ENCODE measurements around the gene FXYD7. TPM values are rescaled to one million over a fixed set of nuclear protein-coding genes. Genes with fewer than 3 reads are reported as not detected.

The FXYD7 gene
- total RNA-seq, 1 donor from 2014 or later = 0.61 TPM

DNA sequence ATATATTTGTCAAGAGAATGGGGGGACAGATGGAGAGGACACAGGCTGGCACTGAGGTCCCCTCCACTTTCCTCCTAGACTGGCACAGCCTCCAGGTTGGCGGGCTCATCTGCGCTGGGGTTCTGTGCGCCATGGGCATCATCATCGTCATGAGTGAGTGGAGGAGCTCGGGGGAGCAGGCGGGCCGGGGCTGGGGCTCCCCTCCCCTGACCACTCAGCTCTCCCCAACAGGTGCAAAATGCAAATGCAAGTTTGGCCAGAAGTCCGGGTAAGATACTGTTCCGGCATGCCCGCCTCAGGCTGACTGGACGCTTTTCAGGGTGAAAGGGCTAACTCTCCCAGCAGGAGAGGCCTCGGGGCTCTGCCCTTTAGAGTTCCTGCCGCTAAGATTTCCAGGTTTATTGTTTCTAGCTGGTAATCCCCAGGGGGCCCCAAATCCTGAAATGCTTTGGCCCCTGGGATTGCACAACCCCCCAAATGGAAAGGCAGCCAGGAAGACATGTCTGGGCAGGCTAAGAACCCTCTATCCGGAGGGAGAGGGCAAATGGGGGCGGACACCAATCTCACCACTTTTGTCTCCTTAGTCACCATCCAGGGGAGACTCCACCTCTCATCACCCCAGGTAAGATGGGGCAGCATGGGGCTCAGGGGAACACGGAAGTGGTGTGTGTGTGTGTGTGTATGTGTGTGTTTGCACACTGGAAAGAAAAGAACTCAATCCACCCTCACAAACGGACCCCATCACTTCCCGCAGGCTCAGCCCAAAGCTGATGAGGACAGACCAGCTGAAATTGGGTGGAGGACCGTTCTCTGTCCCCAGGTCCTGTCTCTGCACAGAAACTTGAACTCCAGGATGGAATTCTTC lies 20.1 kb upstream of the FXYD7 start:
- no peak for TF ChIP-seq CTCF (IDR thresholded peaks at IDR 0.05)
- intact Hi-C loops (cut with DNase I) = no loop called here
- H3K27me3 ChIP-seq = no peaks in the 10 kb centered on the region
- no peak overlapping the region for H3K27ac ChIP-seq
- peaks cover 3% of the 10 kb centered on the region for H3K36me3 ChIP-seq
- H3K9me3 ChIP-seq = no peaks in the 10 kb centered on the region
- no peak overlapping the region for H3K4me3 ChIP-seq
- DNase-seq (no peak), ATAC-seq (no peak)
- H3K4me1 ChIP-seq = peaks cover 32% of the 10 kb centered on the region

DNA sequence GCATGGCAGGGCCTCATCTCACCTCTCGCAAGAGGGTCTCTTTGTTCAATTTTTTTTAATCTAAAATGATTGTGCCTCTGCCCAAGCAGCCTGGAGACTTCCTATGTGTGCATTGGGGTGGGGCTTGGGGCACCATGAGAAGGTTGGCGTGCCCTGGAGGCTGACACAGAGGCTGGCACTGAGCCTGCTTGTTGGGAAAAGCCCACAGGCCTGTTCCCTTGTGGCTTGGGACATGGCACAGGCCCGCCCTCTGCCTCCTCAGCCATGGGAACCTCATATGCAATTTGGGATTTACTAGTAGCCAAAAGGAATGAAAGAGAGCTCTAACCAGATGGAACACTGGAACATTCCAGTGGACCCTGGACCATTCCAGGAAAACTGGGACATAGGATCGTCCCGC lies 19.5 kb upstream of the FXYD7 start:
- peak; percentile 22 for ATAC-seq
- Histone ChIP-seq H3K27me3 (no peaks in the 10 kb centered on the region), H3K36me3 (peaks cover 3% of the 10 kb centered on the region), H3K9me3 (no peaks in the 10 kb centered on the region), H3K4me3 (peak overlapping the region; percentile 62), H3K4me1 (peaks cover 32% of the 10 kb centered on the region), H3K27ac (peak overlapping the region; percentile 85)
- intact Hi-C loops (cut with DNase I) = no loop called here
- DNase-seq = no peak
- no peak for TF ChIP-seq CTCF (IDR thresholded peaks at IDR 0.05)

- Histone ChIP-seq H3K27ac (peak overlapping the region; percentile 85), H3K27me3 (no peaks in the 10 kb centered on the region), H3K4me3 (peak overlapping the region; percentile 62), H3K4me1 (peaks cover 30% of the 10 kb centered on the region), H3K9me3 (no peaks in the 10 kb centered on the region), H3K36me3 (peaks cover 3% of the 10 kb centered on the region)
- DNase-seq = peak; percentile 96
- no peak for TF ChIP-seq CTCF (IDR thresholded peaks at IDR 0.05)
- peak; percentile 92 for ATAC-seq
- intact Hi-C loops (cut with DNase I) = no loop called here
Observed at GRCh38 chr19:35124098-35125060, 18.7 kb upstream of the FXYD7 start.

- peaks cover 3% of the 10 kb centered on the region for H3K36me3 ChIP-seq
- ATAC-seq (no peak), DNase-seq (no peak)
- no peaks in the 10 kb centered on the region for H3K27me3 ChIP-seq
- no peak overlapping the region for H3K27ac ChIP-seq
- no peak overlapping the region for H3K4me3 ChIP-seq
- peaks cover 20% of the 10 kb centered on the region for H3K4me1 ChIP-seq
- no peak for TF ChIP-seq CTCF (IDR thresholded peaks at IDR 0.05)
- no peaks in the 10 kb centered on the region for H3K9me3 ChIP-seq
- intact Hi-C loops (cut with DNase I) = no loop called here
Observed at GRCh38 chr19:35125270-35125717, 17.8 kb upstream of the FXYD7 start.

DNA sequence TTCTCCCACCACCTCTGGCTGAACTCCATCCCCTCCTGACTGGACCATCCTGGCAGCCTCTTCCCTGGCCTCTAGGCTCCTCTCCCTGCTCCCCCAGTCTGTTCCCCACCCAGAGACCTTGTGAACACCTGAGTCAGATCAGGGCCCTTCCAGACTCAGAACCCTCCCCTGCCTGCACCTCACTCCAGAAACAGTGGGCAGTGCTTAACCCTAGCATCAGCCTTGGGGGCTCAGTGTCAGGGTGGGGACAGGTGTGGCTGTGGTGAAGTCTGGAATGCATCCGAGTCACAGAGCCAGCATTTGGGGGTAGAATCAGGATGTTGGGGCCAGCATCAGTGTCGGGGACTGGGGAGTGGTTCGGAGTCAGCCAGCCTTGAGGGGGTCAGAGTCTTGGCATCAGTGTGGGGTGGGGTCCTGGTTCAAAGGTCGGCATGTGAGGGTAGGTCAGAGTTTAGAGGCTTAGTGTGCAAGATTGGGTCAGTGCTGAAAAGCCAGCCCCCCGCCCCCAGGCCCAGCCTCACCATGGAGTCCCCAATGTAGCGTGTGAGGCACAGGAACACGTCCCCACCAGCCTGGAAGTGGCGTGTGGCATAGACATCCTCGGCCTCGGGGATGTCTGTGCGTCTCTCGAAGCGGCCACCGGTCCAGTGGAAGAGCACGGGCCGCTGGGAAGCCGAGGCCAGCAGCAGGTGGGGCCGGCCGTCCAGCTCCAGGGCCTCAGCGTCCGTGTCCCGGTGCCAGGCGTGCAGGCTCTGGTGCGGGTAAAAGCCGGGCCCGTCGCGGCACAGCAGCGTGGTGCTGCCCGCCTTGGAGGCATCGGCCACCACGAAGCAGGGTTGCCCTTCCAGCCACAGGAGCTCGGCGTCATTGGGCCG lies 17.1 kb upstream of the FXYD7 start:
- no peak overlapping the region for H3K4me3 ChIP-seq
- ATAC-seq (no peak), DNase-seq (no peak)
- no peak overlapping the region for H3K27ac ChIP-seq
- H3K27me3 ChIP-seq = no peaks in the 10 kb centered on the region
- intact Hi-C loops (cut with DNase I) = no loop called here
- TF ChIP-seq CTCF (IDR thresholded peaks at IDR 0.05) = no peak
- peaks cover 15% of the 10 kb centered on the region for H3K4me1 ChIP-seq
- H3K36me3 ChIP-seq = peaks cover 3% of the 10 kb centered on the region
- no peaks in the 10 kb centered on the region for H3K9me3 ChIP-seq

Data from upper lobe of right lung (tissue), 1 donor.